ENCODE measurements around the gene ABCA12. TPM values are rescaled to one million over a fixed set of nuclear protein-coding genes. Genes with fewer than 3 reads are reported as not detected.

The ABCA12 gene
- total RNA-seq (2022; extraction: Qiagen RNA extraction; ENCODE audit: low read depth): 0.17 to 0.27 TPM (median 0.22 TPM) in 5 replicates

GRCh38 chr2:215138479-215138878 lies at the start of gene ABCA12:
Gene ABCA12 (minus strand): TSS chr2:215138626. CDS start chr2:215138208, 418 bp downstream.

Other genes starting within 250 kb of the ABCA12 start
- 209 to 223 TPM (median 214 TPM) in 5 replicates for gene ATIC, start 173.4 kb upstream of the ABCA12 start, total RNA-seq (2022; extraction: Qiagen RNA extraction; ENCODE audit: low read depth)